BLaER1 (cell line): Measurements from ENCODE around the gene VPS13D.

Experiments
- H3K27ac ChIP-seq: shearing (Covaris generic); formaldehyde crosslinking; 2 replicates; pipeline ENCODE4 v1.8.1; 2022
- H3K27me3 ChIP-seq: shearing (Covaris generic); formaldehyde crosslinking; 2 replicates; pipeline ENCODE4 v1.8.1; 2022
- H3K36me3 ChIP-seq: shearing (Covaris generic); formaldehyde crosslinking; 2 replicates; pipeline ENCODE4 v1.8.1; 2022
- H3K4me1 ChIP-seq: shearing (Covaris generic); formaldehyde crosslinking; 2 replicates; pipeline ENCODE4 v1.8.1; 2022
- H3K4me2 ChIP-seq: shearing (Covaris generic); formaldehyde crosslinking; 2 replicates; pipeline ENCODE4 v1.8.1; 2022
- H3K4me3 ChIP-seq: shearing (Covaris generic); formaldehyde crosslinking; 2 replicates; pipeline ENCODE4 v1.8.1; 2022
- H3K9ac ChIP-seq: shearing (Covaris generic); formaldehyde crosslinking; 2 replicates; pipeline ENCODE4 v1.8.1; 2022
- H3K9me3 ChIP-seq: shearing (Covaris generic); formaldehyde crosslinking; 2 replicates; pipeline ENCODE4 v1.8.1; 2022
- H4K20me1 ChIP-seq: shearing (Covaris generic); formaldehyde crosslinking; 2 replicates; pipeline ENCODE4 v1.8.1; 2022
- Cebpa-rat ChIP-seq: shearing (Covaris generic); IDR thresholded peaks from 2 replicates; pipeline ENCODE4 v1.8.1; 2022

Gene VPS13D

GRCh38 chr1:12456979-12457378 is 227.1 kb downstream of the VPS13D start:
- peak overlapping the region; percentile 41 for H3K4me2 ChIP-seq
- peaks cover 69% of the 10 kb centered on the region for H3K4me1 ChIP-seq
- no peaks in the 10 kb centered on the region for H4K20me1 ChIP-seq
- H3K4me3 ChIP-seq, result no peak overlapping the region
- TF ChIP-seq Cebpa-rat, result no peak
- peaks cover 52% of the 10 kb centered on the region for H3K36me3 ChIP-seq
- H3K27me3 ChIP-seq, result no peaks in the 10 kb centered on the region
- no peak overlapping the region for H3K27ac ChIP-seq
- no peak overlapping the region for H3K9ac ChIP-seq
- no peaks in the 10 kb centered on the region for H3K9me3 ChIP-seq

- Histone ChIP-seq H3K9ac (no peak overlapping the region), H3K4me2 (peak overlapping the region; percentile 41), H3K4me1 (peaks cover 61% of the 10 kb centered on the region), H3K36me3 (peaks cover 55% of the 10 kb centered on the region), H3K9me3 (no peaks in the 10 kb centered on the region), H4K20me1 (no peaks in the 10 kb centered on the region), H3K27me3 (no peaks in the 10 kb centered on the region), H3K27ac (no peak overlapping the region), H3K4me3 (no peak overlapping the region)
- no peak for TF ChIP-seq Cebpa-rat
Observed at GRCh38 chr1:12457771-12458170, 227.9 kb downstream of the VPS13D start.

GRCh38 chr1:12458571-12458970 is 228.7 kb downstream of the VPS13D start:
- TF ChIP-seq Cebpa-rat, result no peak
- Histone ChIP-seq H3K27me3 (no peaks in the 10 kb centered on the region), H3K4me3 (no peak overlapping the region), H3K36me3 (peaks cover 63% of the 10 kb centered on the region), H3K4me2 (peak overlapping the region; percentile 41), H3K9me3 (no peaks in the 10 kb centered on the region), H3K9ac (no peak overlapping the region), H3K4me1 (peaks cover 53% of the 10 kb centered on the region), H3K27ac (0 out of 2 replicates have a peak overlapping the region, but pooled peaks have one; percentile 10), H4K20me1 (no peaks in the 10 kb centered on the region)

GRCh38 chr1:12460121-12460520 is 230.3 kb downstream of the VPS13D start:
- H3K27ac ChIP-seq, result no peak overlapping the region
- H3K9ac ChIP-seq, result no peak overlapping the region
- H3K9me3 ChIP-seq, result no peaks in the 10 kb centered on the region
- H3K4me1 ChIP-seq, result peaks cover 38% of the 10 kb centered on the region
- no peaks in the 10 kb centered on the region for H3K27me3 ChIP-seq
- no peaks in the 10 kb centered on the region for H4K20me1 ChIP-seq
- TF ChIP-seq Cebpa-rat, result no peak
- H3K4me3 ChIP-seq, result no peak overlapping the region
- no peak overlapping the region for H3K4me2 ChIP-seq
- peaks cover 78% of the 10 kb centered on the region for H3K36me3 ChIP-seq

- no peak overlapping the region for H3K4me2 ChIP-seq
- H3K27ac ChIP-seq, result no peak overlapping the region
- H3K4me1 ChIP-seq, result peaks cover 28% of the 10 kb centered on the region
Observed at GRCh38 chr1:12460911-12461621, 231.2 kb downstream of the VPS13D start.

GRCh38 chr1:12461754-12462153 is 231.9 kb downstream of the VPS13D start:
- H3K4me3 ChIP-seq, result no peak overlapping the region
- TF ChIP-seq Cebpa-rat, result no peak
- H3K27ac ChIP-seq, result no peak overlapping the region
- H3K4me2 ChIP-seq, result no peak overlapping the region
- peaks cover 80% of the 10 kb centered on the region for H3K36me3 ChIP-seq
- H3K27me3 ChIP-seq, result no peaks in the 10 kb centered on the region
- H4K20me1 ChIP-seq, result no peaks in the 10 kb centered on the region
- no peak overlapping the region for H3K9ac ChIP-seq
- no peaks in the 10 kb centered on the region for H3K9me3 ChIP-seq
- peaks cover 24% of the 10 kb centered on the region for H3K4me1 ChIP-seq

More at GRCh38 chr1:12460911-12461621, 231.2 kb downstream of the VPS13D start:
- no peak overlapping the region for H3K4me3 ChIP-seq
- no peaks in the 10 kb centered on the region for H4K20me1 ChIP-seq
- H3K9me3 ChIP-seq, result no peaks in the 10 kb centered on the region
- no peak for TF ChIP-seq Cebpa-rat
- H3K27me3 ChIP-seq, result no peaks in the 10 kb centered on the region
- no peak overlapping the region for H3K9ac ChIP-seq
- peaks cover 84% of the 10 kb centered on the region for H3K36me3 ChIP-seq

- Histone ChIP-seq H3K9ac (no peak overlapping the region), H3K27ac (no peak overlapping the region), H3K4me3 (no peak overlapping the region), H3K27me3 (no peaks in the 10 kb centered on the region), H4K20me1 (no peaks in the 10 kb centered on the region), H3K4me1 (peaks cover 24% of the 10 kb centered on the region), H3K4me2 (no peak overlapping the region), H3K9me3 (no peaks in the 10 kb centered on the region), H3K36me3 (peaks cover 80% of the 10 kb centered on the region)
- TF ChIP-seq Cebpa-rat, result no peak
Observed at GRCh38 chr1:12462586-12462985, 232.8 kb downstream of the VPS13D start.

GRCh38 chr1:12464045-12464461 is 234.2 kb downstream of the VPS13D start:
- no peak overlapping the region for H3K27ac ChIP-seq
- TF ChIP-seq Cebpa-rat, result no peak
- no peaks in the 10 kb centered on the region; the same call in 1 of the 2 replicates for H3K9me3 ChIP-seq
- H3K4me3 ChIP-seq, result no peak overlapping the region
- H3K9ac ChIP-seq, result no peak overlapping the region
- peaks cover 14% of the 10 kb centered on the region for H3K4me1 ChIP-seq
- H4K20me1 ChIP-seq, result no peaks in the 10 kb centered on the region
- peaks cover 81% of the 10 kb centered on the region for H3K36me3 ChIP-seq
- no peak overlapping the region for H3K4me2 ChIP-seq
- H3K27me3 ChIP-seq, result no peaks in the 10 kb centered on the region

- no peak for TF ChIP-seq Cebpa-rat
- Histone ChIP-seq H3K4me1 (peaks cover 20% of the 10 kb centered on the region), H3K27me3 (no peaks in the 10 kb centered on the region), H3K9ac (no peak overlapping the region), H4K20me1 (no peaks in the 10 kb centered on the region), H3K9me3 (no peaks in the 10 kb centered on the region; the same call in 1 of the 2 replicates), H3K27ac (no peak overlapping the region), H3K36me3 (peaks cover 75% of the 10 kb centered on the region), H3K4me2 (no peak overlapping the region), H3K4me3 (no peak overlapping the region)
Observed at GRCh38 chr1:12464598-12465056, 234.8 kb downstream of the VPS13D start.

- Histone ChIP-seq H3K27me3 (no peaks in the 10 kb centered on the region), H4K20me1 (no peaks in the 10 kb centered on the region), H3K9ac (no peak overlapping the region), H3K27ac (no peak overlapping the region), H3K36me3 (peaks cover 71% of the 10 kb centered on the region), H3K4me2 (no peak overlapping the region), H3K4me1 (peaks cover 25% of the 10 kb centered on the region), H3K4me3 (no peak overlapping the region), H3K9me3 (no peaks in the 10 kb centered on the region; the same call in 1 of the 2 replicates)
- TF ChIP-seq Cebpa-rat, result no peak
Observed at GRCh38 chr1:12465126-12465525, 235.3 kb downstream of the VPS13D start.
